Activated naive CD4-positive, alpha-beta T cell treated with anti-CD3 and anti-CD28 coated beads, Interleukin-2, amount 10 ng/mL, durations not matched to agents 7 days and 5 days (primary cell): ENCODE measurements around the gene SP4.

Experiments
- CTCF ChIA-PET: fragments of 350-600 bp; sonication (Branson Sonifier 250); formaldehyde crosslinking; loops from one replicate; lab custom pipeline; 2021; ENCODE audit warnings: antibody characterized with exemption; lab: Charles Lee
- DNase-seq: peaks from one replicate; pipeline ENCODE4 v3.0.0-alpha.2; 2020
- H3K27ac Mint-ChIP-seq: one replicate; pipeline ENCODE4 v1.8.0; 2021; ENCODE audit warnings: mild to moderate bottlenecking, moderate library complexity, mixed read lengths
- H3K27me3 Mint-ChIP-seq: one replicate; pipeline ENCODE4 v1.8.0; 2021; ENCODE audit warnings: mild to moderate bottlenecking, mixed read lengths
- H3K36me3 Mint-ChIP-seq: one replicate; pipeline ENCODE4 v1.8.0; 2021; ENCODE audit warnings: mixed read lengths
- H3K4me1 Mint-ChIP-seq: one replicate; pipeline ENCODE4 v1.8.0; 2021; ENCODE audit warnings: mixed read lengths
- H3K4me3 Mint-ChIP-seq: one replicate; pipeline ENCODE4 v1.8.0; 2021; ENCODE audit warnings: mild to moderate bottlenecking, moderate library complexity, mixed read lengths
- H3K9me3 Mint-ChIP-seq: one replicate; pipeline ENCODE4 v1.8.0; 2021; ENCODE audit warnings: mixed read lengths

Gene SP4

GRCh38 chr7:21426286-21427181 lies 1.3 kb upstream of the SP4 start:
- DNase-seq, result no peak
- CTCF ChIA-PET, result interaction anchor here (0.6 to 2.4 kb wide), 5 partner anchors 11 to 166 kb away, joined by 3 to 11 read pairs (median 4); no protein-coding TSS in a partner anchor
- Mint-ChIP-seq H3K36me3 (peaks cover 26% of the 10 kb centered on the region), H3K4me1 (peaks cover 52% of the 10 kb centered on the region), H3K27ac (peak overlapping the region; percentile 100), H3K9me3 (no peaks in the 10 kb centered on the region), H3K27me3 (no peaks in the 10 kb centered on the region), H3K4me3 (peak overlapping the region; percentile 65)

GRCh38 chr7:21427182-21427870 lies 557 bp upstream of the SP4 start:
- Mint-ChIP-seq H3K4me1 (peaks cover 56% of the 10 kb centered on the region), H3K4me3 (peak overlapping the region; percentile 98), H3K36me3 (peaks cover 29% of the 10 kb centered on the region), H3K9me3 (no peaks in the 10 kb centered on the region), H3K27ac (peak overlapping the region; percentile 100), H3K27me3 (no peaks in the 10 kb centered on the region)
- peak; percentile 100 for DNase-seq
- CTCF ChIA-PET, result interaction anchor here (0.6 to 2.4 kb wide), 5 partner anchors 10 to 167 kb away, joined by 3 to 11 read pairs (median 4); no protein-coding TSS in a partner anchor

- Mint-ChIP-seq H3K4me3 (peak overlapping the region; percentile 98), H3K27me3 (no peaks in the 10 kb centered on the region), H3K9me3 (no peaks in the 10 kb centered on the region), H3K4me1 (peaks cover 61% of the 10 kb centered on the region), H3K36me3 (peaks cover 39% of the 10 kb centered on the region), H3K27ac (peak overlapping the region; percentile 96)
- CTCF ChIA-PET, result no interaction called here
- no peak for DNase-seq
These were observed 717 bp downstream of the SP4 start for GRCh38 chr7:21428659-21428941.

- DNase-seq, result no peak
- Mint-ChIP-seq H3K9me3 (no peaks in the 10 kb centered on the region), H3K4me3 (peak overlapping the region; percentile 98), H3K4me1 (peaks cover 65% of the 10 kb centered on the region), H3K27me3 (no peaks in the 10 kb centered on the region), H3K27ac (peak overlapping the region; percentile 96), H3K36me3 (peaks cover 42% of the 10 kb centered on the region)
- CTCF ChIA-PET, result no interaction called here
These were observed 1.1 kb downstream of the SP4 start for GRCh38 chr7:21429021-21429420.

DNA sequence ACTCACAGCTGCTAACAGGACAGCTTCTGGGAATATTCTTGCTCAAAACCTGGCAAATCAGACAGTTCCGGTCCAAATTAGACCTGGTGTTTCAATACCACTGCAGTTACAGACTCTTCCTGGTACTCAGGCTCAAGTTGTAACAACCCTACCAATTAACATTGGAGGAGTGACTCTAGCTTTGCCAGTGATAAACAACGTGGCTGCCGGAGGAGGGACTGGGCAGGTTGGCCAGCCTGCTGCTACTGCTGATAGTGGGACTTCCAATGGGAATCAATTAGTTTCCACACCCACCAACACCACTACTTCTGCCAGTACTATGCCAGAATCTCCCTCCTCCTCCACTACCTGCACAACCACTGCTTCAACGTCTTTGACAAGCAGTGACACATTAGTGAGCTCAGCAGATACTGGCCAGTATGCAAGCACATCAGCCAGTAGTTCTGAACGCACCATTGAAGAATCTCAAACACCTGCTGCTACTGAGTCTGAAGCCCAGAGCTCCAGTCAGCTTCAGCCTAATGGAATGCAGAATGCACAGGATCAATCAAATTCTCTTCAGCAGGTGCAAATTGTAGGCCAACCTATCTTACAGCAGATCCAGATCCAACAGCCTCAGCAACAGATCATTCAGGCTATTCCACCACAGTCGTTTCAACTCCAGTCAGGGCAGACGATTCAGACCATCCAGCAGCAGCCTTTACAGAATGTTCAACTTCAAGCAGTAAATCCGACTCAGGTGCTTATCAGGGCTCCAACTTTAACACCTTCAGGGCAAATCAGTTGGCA lies 2.1 kb downstream of the SP4 start:
- Mint-ChIP-seq H3K4me3 (peak overlapping the region; percentile 98), H3K27ac (peak overlapping the region; percentile 96), H3K36me3 (peaks cover 51% of the 10 kb centered on the region), H3K9me3 (no peaks in the 10 kb centered on the region), H3K4me1 (peaks cover 71% of the 10 kb centered on the region), H3K27me3 (no peaks in the 10 kb centered on the region)
- CTCF ChIA-PET, result interaction anchor here (1.7 kb wide), 1 partner anchor 168 kb away, joined by 6 read pairs; no protein-coding TSS in a partner anchor
- DNase-seq, result no peak

- no peak for DNase-seq
- CTCF ChIA-PET, result interaction anchor here (1.0 to 1.7 kb wide), 2 partner anchors 169 to 176 kb away, joined by 3 to 6 read pairs; no protein-coding TSS in a partner anchor
- Mint-ChIP-seq H3K4me1 (peaks cover 73% of the 10 kb centered on the region), H3K27ac (peak overlapping the region; percentile 55), H3K27me3 (no peaks in the 10 kb centered on the region), H3K4me3 (peak overlapping the region; percentile 98), H3K9me3 (no peaks in the 10 kb centered on the region), H3K36me3 (peaks cover 55% of the 10 kb centered on the region)
These were observed 2.7 kb downstream of the SP4 start for GRCh38 chr7:21430575-21430954.

DNA sequence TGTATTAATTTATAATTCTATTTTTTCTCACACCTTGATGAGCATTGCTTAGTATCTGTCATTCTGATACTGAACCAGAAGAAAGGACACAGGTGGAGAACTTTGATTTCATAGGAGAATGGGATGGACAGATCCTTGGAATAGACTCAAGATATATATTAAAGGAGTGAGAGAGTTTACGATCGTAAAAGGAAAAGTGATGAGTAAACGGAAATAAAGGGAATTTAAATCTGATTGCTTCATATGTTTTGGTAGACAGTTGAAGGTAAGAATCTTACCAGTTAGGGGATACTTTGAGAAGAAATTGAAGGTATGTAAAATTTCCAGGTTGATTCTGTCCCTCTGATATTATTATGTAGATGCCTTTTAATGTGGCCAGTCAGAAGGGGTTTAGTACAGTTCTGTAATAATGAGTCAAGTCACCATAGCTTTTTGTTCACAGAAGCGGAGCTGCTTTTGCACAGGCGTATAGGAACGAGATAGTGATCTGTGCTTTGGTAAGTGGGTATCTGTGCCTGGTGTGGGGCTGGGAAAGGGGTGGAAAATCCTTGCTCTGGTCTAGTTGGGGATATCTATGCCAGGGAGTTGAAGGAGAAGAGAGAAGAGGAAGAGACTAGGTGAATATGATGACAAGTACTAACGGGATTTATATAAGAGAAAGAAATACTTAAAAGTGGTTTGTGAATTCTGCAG lies 15.4 kb downstream of the SP4 start:
- Mint-ChIP-seq H3K36me3 (peaks cover 66% of the 10 kb centered on the region), H3K27ac (no peak overlapping the region), H3K4me1 (peaks cover 17% of the 10 kb centered on the region), H3K27me3 (no peaks in the 10 kb centered on the region), H3K4me3 (no peak overlapping the region), H3K9me3 (no peaks in the 10 kb centered on the region)
- CTCF ChIA-PET, result interaction anchor here (1.2 kb wide), 1 partner anchor 31 kb away, joined by 3 read pairs; no protein-coding TSS in a partner anchor
- no peak for DNase-seq

DNA sequence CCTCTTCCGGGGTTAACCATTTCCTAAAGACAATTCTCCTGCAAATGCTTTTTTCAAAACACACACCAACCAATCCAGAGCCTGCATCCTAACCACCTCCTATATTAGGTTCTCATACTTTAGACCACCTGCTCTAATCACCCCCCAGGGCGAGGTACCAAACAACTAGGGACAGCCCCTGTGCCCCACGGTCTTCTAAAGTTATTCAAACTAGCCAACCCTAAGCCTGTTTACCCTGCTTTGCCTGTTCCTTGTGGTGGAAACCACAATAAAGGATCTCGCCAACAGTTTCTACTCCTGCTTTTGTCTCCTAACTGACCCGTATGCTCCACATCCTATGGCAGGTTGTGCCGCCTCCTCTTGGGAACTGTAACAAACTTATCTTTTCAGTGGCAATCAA lies 21.1 kb downstream of the SP4 start:
- peaks cover 79% of the 10 kb centered on the region for H3K36me3 Mint-ChIP-seq
- CTCF ChIA-PET, result no interaction called here
- peaks cover 38% of the 10 kb centered on the region for H3K9me3 Mint-ChIP-seq

GRCh38 chr7:21450076-21450475 lies 22.2 kb downstream of the SP4 start:
- Mint-ChIP-seq H3K4me3 (no peak overlapping the region), H3K4me1 (peaks cover 23% of the 10 kb centered on the region), H3K9me3 (peaks cover 49% of the 10 kb centered on the region), H3K36me3 (peaks cover 83% of the 10 kb centered on the region), H3K27me3 (no peaks in the 10 kb centered on the region), H3K27ac (no peak overlapping the region)
- CTCF ChIA-PET, result no interaction called here
- no peak for DNase-seq

More for the DNA sequence above, 21.1 kb downstream of the SP4 start:
- H3K27ac Mint-ChIP-seq, result peak overlapping the region; percentile 12
- H3K4me1 Mint-ChIP-seq, result peaks cover 25% of the 10 kb centered on the region
- no peak for DNase-seq
- no peak overlapping the region for H3K4me3 Mint-ChIP-seq
- no peaks in the 10 kb centered on the region for H3K27me3 Mint-ChIP-seq

- Mint-ChIP-seq H3K4me1 (peaks cover 23% of the 10 kb centered on the region), H3K36me3 (peaks cover 84% of the 10 kb centered on the region), H3K4me3 (no peak overlapping the region), H3K9me3 (peaks cover 54% of the 10 kb centered on the region), H3K27me3 (no peaks in the 10 kb centered on the region), H3K27ac (peak overlapping the region; percentile 43)
- no peak for DNase-seq
- CTCF ChIA-PET, result interaction anchor here (0.9 kb wide), 1 partner anchor 20 kb away, joined by 3 read pairs; no protein-coding TSS in a partner anchor
These were observed 23.1 kb downstream of the SP4 start for GRCh38 chr7:21450941-21451340.

GRCh38 chr7:21454182-21454581 lies 26.3 kb downstream of the SP4 start:
- H3K4me1 Mint-ChIP-seq, result peaks cover 15% of the 10 kb centered on the region

DNA sequence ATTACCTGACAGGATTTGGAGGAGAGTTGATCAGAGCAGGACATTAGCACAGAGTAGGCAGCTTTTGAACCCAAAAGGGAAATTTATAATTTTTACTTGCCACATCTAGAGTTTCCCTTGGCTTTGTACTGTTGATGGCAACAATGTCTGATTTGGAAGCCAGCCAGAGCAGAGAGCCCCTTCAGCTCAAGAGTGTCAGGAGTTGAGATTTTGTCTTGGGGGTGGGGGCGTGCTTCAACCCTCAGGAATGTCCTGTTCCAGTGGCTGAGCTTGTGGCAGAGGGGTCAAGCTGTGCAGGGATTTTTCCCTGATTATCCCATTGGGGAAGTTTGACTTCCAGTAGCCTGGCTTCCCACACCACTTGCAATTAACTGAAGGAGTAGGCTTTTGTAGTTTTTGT lies 27.0 kb downstream of the SP4 start:
- Mint-ChIP-seq H3K36me3 (peaks cover 87% of the 10 kb centered on the region), H3K4me1 (peaks cover 12% of the 10 kb centered on the region), H3K27me3 (no peaks in the 10 kb centered on the region), H3K4me3 (no peak overlapping the region), H3K9me3 (peaks cover 56% of the 10 kb centered on the region), H3K27ac (no peak overlapping the region)
- CTCF ChIA-PET, result no interaction called here
- no peak for DNase-seq

More at GRCh38 chr7:21454182-21454581, 26.3 kb downstream of the SP4 start:
- Mint-ChIP-seq H3K27ac (no peak overlapping the region), H3K27me3 (no peaks in the 10 kb centered on the region), H3K9me3 (peaks cover 52% of the 10 kb centered on the region), H3K4me3 (no peak overlapping the region), H3K36me3 (peaks cover 84% of the 10 kb centered on the region)
- CTCF ChIA-PET, result interaction anchor here (0.7 kb wide), 1 partner anchor 13 kb away, joined by 3 read pairs; no protein-coding TSS in a partner anchor
- no peak for DNase-seq

DNA sequence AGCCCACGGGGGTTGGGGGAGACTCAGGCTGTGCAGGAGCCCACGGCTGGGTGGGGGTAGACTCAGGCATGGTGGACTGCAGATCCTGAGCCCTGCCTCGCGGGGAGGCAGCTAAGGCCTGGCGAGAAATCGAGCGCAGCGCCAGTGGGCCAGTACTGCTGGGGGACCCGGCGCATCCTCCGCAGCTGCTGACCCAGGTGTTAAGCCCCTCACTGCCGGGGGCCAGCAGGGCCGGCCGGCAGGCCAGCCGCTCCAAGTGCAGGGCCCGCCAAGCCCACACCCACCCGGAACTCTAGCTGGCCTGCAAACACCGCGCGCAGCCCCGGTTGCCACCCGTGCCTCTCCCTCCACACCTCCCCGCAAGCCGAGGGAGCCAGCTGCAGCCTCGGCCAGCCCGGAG lies 33.4 kb downstream of the SP4 start:
- Mint-ChIP-seq H3K9me3 (peaks cover 14% of the 10 kb centered on the region), H3K4me3 (no peak overlapping the region), H3K4me1 (peaks cover 13% of the 10 kb centered on the region), H3K27ac (no peak overlapping the region), H3K27me3 (no peaks in the 10 kb centered on the region), H3K36me3 (peaks cover 62% of the 10 kb centered on the region)
- CTCF ChIA-PET, result no interaction called here
- DNase-seq, result no peak
